ENCODE results near the gene LCORL. TPM values are rescaled to one million over a fixed set of nuclear protein-coding genes. Genes with fewer than 3 reads are reported as not detected.

Gene LCORL
- polyA plus RNA-seq, 10 donors = 9.0 to 15.0 (median 13.3) TPM

Other genes with a start within 250 kb of the LCORL start
- gene FAM184B, start 240.1 kb downstream of the LCORL start, polyA plus RNA-seq (ENCODE audit: insufficient read length in 10 of 10) = 1 to 10 TPM; 1.3 to 6.6 (median 2.8) TPM
- 10 to 100 TPM; 21.0 to 38.5 (median 29.2) TPM for gene DCAF16, start 211.0 kb downstream of the LCORL start, polyA plus RNA-seq (ENCODE audit: insufficient read length in 10 of 10)
- gene NCAPG, start 210.8 kb downstream of the LCORL start, polyA plus RNA-seq (ENCODE audit: insufficient read length in 10 of 10) = 10 to 100 TPM; 10.1 to 21.6 (median 14.2) TPM

All from muscle of back (tissue), 10 donors.